IMR-90 (cell line): ENCODE results near the gene AGAP1.
A peak's percentile ranks its signal among the peaks of the same experiment; 100 is the strongest.

Experiments
- BHLHE40 ChIP-seq: fragments of 150-350 bp; IDR thresholded peaks from 2 replicates; pipeline ENCODE4 v1.6.1; 2016; ENCODE audit warnings: mild to moderate bottlenecking, low read depth, low read length
- CTCF ChIP-seq: conservative IDR thresholded peaks from 2 replicates; pipeline ENCODE4 v1.5.1; 2012; ENCODE audit warnings: mild to moderate bottlenecking, low read depth, low read length, improper control_type of control experiment
- FOS ChIP-seq: fragments of 150-350 bp; IDR thresholded peaks from 2 replicates; pipeline ENCODE4 v1.6.1; 2016; ENCODE audit warnings: low read depth, low read length
- MAFK ChIP-seq: IDR thresholded peaks from 2 replicates; pipeline ENCODE4 v1.6.1; 2012; ENCODE audit warnings: low read depth, low read length, improper control_type of control experiment
- RAD21 ChIP-seq: IDR thresholded peaks from 2 replicates; pipeline ENCODE4 v1.6.1; 2012; ENCODE audit warnings: low read length, improper control_type of control experiment
- RFX5 ChIP-seq: IDR thresholded peaks from 2 replicates; pipeline ENCODE4 v1.8.0; 2012; ENCODE audit warnings: low read depth, mild to moderate bottlenecking, low read length, moderate library complexity

- no peak for TF ChIP-seq CTCF
- no peak for TF ChIP-seq RAD21
- TF ChIP-seq BHLHE40: 0 out of 2 replicates have a peak, but pooled peaks have one; percentile 10
- TF ChIP-seq FOS: no peak
- peak; percentile 82 for TF ChIP-seq MAFK
- peak; percentile 81 for TF ChIP-seq RFX5
These were observed 111.6 kb downstream of the AGAP1 start for GRCh38 chr2:235605312-235606003.
